CD1c-positive myeloid dendritic cell (primary cell): ENCODE results near the gene MCM6.
"Not testable (repeated sequence)": the region's sequence is repeated elsewhere in the genome, so short reads cannot be mapped to it uniquely, and the experiment has no call there.

ENCODE experiments used
- DNase-seq: peaks from one replicate; pipeline ENCODE4 v3.0.0-alpha.2; 2016; ENCODE audit errors: extremely low spot score

The MCM6 gene

GRCh38 chr2:135876066-135876711 is at the start of gene MCM6:
Gene MCM6, minus strand, starts transcription at chr2:135876443. Its CDS starts 78 bp downstream, at chr2:135876365.
- peak; percentile 99 for DNase-seq

- no peak for DNase-seq
These were observed 49.3 kb upstream of the MCM6 start for GRCh38 chr2:135925571-135925970.

GRCh38 chr2:135916207-135916606 is 40.0 kb upstream of the MCM6 start:
- DNase-seq = peak; percentile 64

GRCh38 chr2:135914485-135914884 is 38.2 kb upstream of the MCM6 start:
- DNase-seq = no peak

GRCh38 chr2:135913727-135914365 is 37.6 kb upstream of the MCM6 start:
- peak; percentile 79 for DNase-seq

GRCh38 chr2:135909976-135910375 is 33.7 kb upstream of the MCM6 start:
- DNase-seq = no peak

GRCh38 chr2:135905679-135906078 is 29.4 kb upstream of the MCM6 start:
- no peak for DNase-seq

- no peak for DNase-seq
These were observed 28.2 kb upstream of the MCM6 start for GRCh38 chr2:135904341-135904989.

- DNase-seq = no peak
These were observed 27.4 kb upstream of the MCM6 start for GRCh38 chr2:135903650-135904049.

GRCh38 chr2:135899567-135899966 is 23.3 kb upstream of the MCM6 start:
- DNase-seq = no peak

- no peak for DNase-seq
These were observed 22.1 kb upstream of the MCM6 start for GRCh38 chr2:135898234-135898786.

GRCh38 chr2:135894930-135895329 is 18.7 kb upstream of the MCM6 start:
- DNase-seq = no peak

GRCh38 chr2:135893374-135893794 is 17.1 kb upstream of the MCM6 start:
- DNase-seq = peak; percentile 33

GRCh38 chr2:135890835-135891234 is 14.6 kb upstream of the MCM6 start:
- peak; percentile 45 for DNase-seq

GRCh38 chr2:135890149-135890548 is 13.9 kb upstream of the MCM6 start:
- DNase-seq = no peak

GRCh38 chr2:135888587-135888986 is 12.3 kb upstream of the MCM6 start:
- DNase-seq = not testable (repeated sequence)

GRCh38 chr2:135885709-135886108 is 9.5 kb upstream of the MCM6 start:
- no peak for DNase-seq

- no peak for DNase-seq
These were observed 6.2 kb upstream of the MCM6 start for GRCh38 chr2:135882415-135882814.

- not testable (repeated sequence) for DNase-seq
These were observed 527 bp upstream of the MCM6 start for GRCh38 chr2:135876770-135877169.

- peak; percentile 55 for DNase-seq
These were observed 665 bp downstream of the MCM6 start for GRCh38 chr2:135875491-135876065.

- DNase-seq = no peak
These were observed 1.4 kb downstream of the MCM6 start for GRCh38 chr2:135874777-135875365.

- no peak for DNase-seq
These were observed 5.7 kb downstream of the MCM6 start for GRCh38 chr2:135870571-135870970.
